ENCODE data around the gene FBN3.

GRCh38 chr19:8126008-8126407 is 23.4 kb downstream of the FBN3 start:
- TF ChIP-seq CTCF (IDR thresholded peaks at IDR 0.05), result no peak
- no peak for TF ChIP-seq POLR2A (IDR thresholded peaks at IDR 0.05)
